SK-N-SH (cell line): Measurements from ENCODE around the gene AARS2. TPM values are rescaled to one million over a fixed set of nuclear protein-coding genes. Genes with fewer than 3 reads are reported as not detected.
A peak's percentile ranks its signal among the peaks of the same experiment; 100 is the strongest.

Experiments
- CTCF ChIA-PET: fragments of 300-600, 350-600 bp; formaldehyde crosslinking; extraction: SDS; loops from one replicate; lab custom pipeline; 2021; lab: Yijun Ruan, JAX
- POLR2A ChIA-PET: fragments of 350-600 bp; sonication (Branson Sonifier 250); formaldehyde crosslinking; extraction: SDS; loops from one replicate; lab custom pipeline; 2020; ENCODE audit warnings: antibody characterized with exemption, inconsistent platforms; lab: Yijun Ruan, JAX
- DNase-seq: peaks from one replicate; pipeline ENCODE4 v3.0.0; 2012
- H2AFZ ChIP-seq: fragments of 200-600 bp; sonication (generic); 2 replicates; pipeline ENCODE4 v1.8.1; 2016; ENCODE audit warnings: antibody characterized with exemption, mild to moderate bottlenecking, low read depth
- H3F3A ChIP-seq: fragments of 200-600 bp; sonication (generic); replicated peaks from 2 replicates; pipeline ENCODE3; 2016; ENCODE audit warnings: antibody characterized with exemption, mild to moderate bottlenecking; ENCODE audit not compliant: insufficient read depth
- H3K27ac ChIP-seq, 2 experiments: fragments of 200-500 bp in 1 of 2; fragments of 200-600 bp in 1 of 2; sonication (Bioruptor generic) in 1 of 2; sonication (generic), shearing (Covaris generic) in 1 of 2; 2 replicates each; pipeline versions ENCODE4 v1.5.1 to v1.6.1; 2014 to 2016; ENCODE audit warnings: low read depth in 2 of 2, inconsistent platforms in 1 of 2, low read length in 1 of 2, mild to moderate bottlenecking in 1 of 2, mixed read lengths in 1 of 2
- H3K27me3 ChIP-seq: fragments of 200-600 bp; sonication (generic), shearing (Covaris generic); 2 replicates; pipeline ENCODE4 v1.6.1; 2016; ENCODE audit warnings: mixed run types; ENCODE audit not compliant: insufficient read depth
- H3K36me3 ChIP-seq, 2 experiments: fragments of 200-500 bp in 1 of 2; fragments of 200-600 bp in 1 of 2; sonication (Bioruptor generic) in 1 of 2; sonication (generic) in 1 of 2; replicated peaks in 1 of 2; 2 replicates each; pipeline versions ENCODE3 to v1.5.1; 2014 to 2016; ENCODE audit warnings: low read length in 1 of 2, mild to moderate bottlenecking in 1 of 2; ENCODE audit not compliant: insufficient read depth in 2 of 2, control insufficient read depth in 1 of 2
- H3K4me1 ChIP-seq, 2 experiments: fragments of 200-500 bp in 1 of 2; fragments of 200-600 bp in 1 of 2; sonication (Bioruptor generic) in 1 of 2; sonication (generic), shearing (Covaris generic) in 1 of 2; 2 replicates each; pipeline versions ENCODE4 v1.5.1 to v1.6.1; 2014 to 2016; ENCODE audit warnings: low read depth in 1 of 2, low read length in 1 of 2, mixed run types in 1 of 2; ENCODE audit not compliant: insufficient read depth in 2 of 2, control insufficient read depth in 1 of 2
- H3K4me2 ChIP-seq: fragments of 200-600 bp; sonication (generic), shearing (Covaris generic); 2 replicates; pipeline ENCODE4 v1.6.1; 2017; ENCODE audit warnings: mixed run types
- H3K4me3 ChIP-seq, 2 experiments: fragments of 200-500 bp in 1 of 2; fragments of 200-600 bp in 1 of 2; sonication (Bioruptor generic) in 1 of 2; sonication (generic), shearing (Covaris generic) in 1 of 2; 2 replicates each; pipeline versions ENCODE4 v1.5.1 to v1.8.1; 2014 to 2016; ENCODE audit warnings: low read depth in 2 of 2, inconsistent platforms in 1 of 2, low read length in 1 of 2, mild to moderate bottlenecking in 1 of 2, mixed read lengths in 1 of 2, moderate library complexity in 1 of 2
- H3K79me2 ChIP-seq: fragments of 200-600 bp; sonication (generic); 2 replicates; pipeline ENCODE4 v1.8.1; 2017; ENCODE audit warnings: mild to moderate bottlenecking; ENCODE audit not compliant: insufficient read depth
- H3K9ac ChIP-seq: fragments of 200-600 bp; sonication (generic); 2 replicates; pipeline ENCODE4 v1.6.1; 2017; ENCODE audit warnings: mixed run types
- H3K9me2 ChIP-seq: fragments of 200-600 bp; sonication (generic); 2 replicates; pipeline ENCODE4 v1.6.1; 2017; ENCODE audit warnings: mixed run types
- H3K9me3 ChIP-seq: fragments of 200-600 bp; sonication (generic); 2 replicates; pipeline ENCODE4 v1.6.1; 2017; ENCODE audit warnings: mixed run types, mild to moderate bottlenecking, moderate library complexity
- H4K20me1 ChIP-seq: fragments of 200-600 bp; sonication (generic); 2 replicates; pipeline ENCODE4 v1.6.1; 2017; ENCODE audit warnings: mild to moderate bottlenecking, mixed run types; ENCODE audit not compliant: insufficient read depth
- CHD2 ChIP-seq: fragments of 150-350 bp; IDR thresholded peaks from 2 replicates; pipeline ENCODE4 v1.6.1; 2018; ENCODE audit warnings: low read length; ENCODE audit not compliant: partially characterized antibody
- ELF1 ChIP-seq: IDR thresholded peaks from 2 replicates; pipeline ENCODE4 v1.4.0; 2012
- FOSL2 ChIP-seq: IDR thresholded peaks from 2 replicates; pipeline ENCODE4 v1.4.0; 2012; ENCODE audit warnings: low read depth, mild to moderate bottlenecking, moderate library complexity, borderline replicate concordance
- FOXM1 ChIP-seq: IDR thresholded peaks from 2 replicates; pipeline ENCODE4 v1.4.0; 2012; ENCODE audit warnings: low read depth, mild to moderate bottlenecking
- GATA2 ChIP-seq: sonication (generic); formaldehyde crosslinking; IDR thresholded peaks from 2 replicates; pipeline ENCODE4 v1.5.0; 2020; ENCODE audit warnings: mild to moderate bottlenecking, missing genetic modification reagents
- JUND ChIP-seq: IDR thresholded peaks from 2 replicates; pipeline ENCODE4 v1.4.0; 2012
- MAX ChIP-seq: IDR thresholded peaks from 2 replicates; pipeline ENCODE4 v1.4.0; 2012; ENCODE audit warnings: low read depth
- MXI1 ChIP-seq: IDR thresholded peaks from 2 replicates; pipeline ENCODE4 v1.6.1; 2012; ENCODE audit warnings: mild to moderate bottlenecking, low read depth, low read length, improper control_type of control experiment
- NRF1 ChIP-seq: IDR thresholded peaks from 2 replicates; pipeline ENCODE4 v1.6.1; 2012; ENCODE audit warnings: low read depth, mild to moderate bottlenecking, low read length
- PBX3 ChIP-seq: IDR thresholded peaks from 2 replicates; pipeline ENCODE4; 2012
- POLR2AphosphoS5 ChIP-seq: IDR thresholded peaks from 2 replicates; pipeline ENCODE4 v1.6.1; 2012; ENCODE audit warnings: low read depth, low read length
- RAD21 ChIP-seq: IDR thresholded peaks from 2 replicates; pipeline ENCODE4 v1.6.1; 2012; ENCODE audit warnings: mild to moderate bottlenecking, low read length
- RCOR1 ChIP-seq: fragments of 150-350 bp; IDR thresholded peaks from 2 replicates; pipeline ENCODE4 v1.6.1; 2017; ENCODE audit warnings: antibody characterized with exemption, low read length
- RXRA ChIP-seq: IDR thresholded peaks from 2 replicates; pipeline ENCODE4 v1.4.0; 2012; ENCODE audit warnings: low read depth, mild to moderate bottlenecking, borderline replicate concordance
- SIN3A ChIP-seq: IDR thresholded peaks from 2 replicates; pipeline ENCODE4 v1.6.1; 2012; ENCODE audit warnings: low read depth, mild to moderate bottlenecking, low read length, moderate library complexity, borderline replicate concordance
- SMC3 ChIP-seq: IDR thresholded peaks from 2 replicates; pipeline ENCODE4 v1.6.1; 2012; ENCODE audit warnings: low read depth, low read length, improper control_type of control experiment
- USF1 ChIP-seq: IDR thresholded peaks from 2 replicates; pipeline ENCODE4 v1.4.0; 2012; ENCODE audit warnings: low read depth, borderline replicate concordance
- ZBTB33 ChIP-seq: IDR thresholded peaks from 2 replicates; pipeline ENCODE4 v1.4.0; 2012; ENCODE audit warnings: low read depth, borderline replicate concordance
- WGBS: methylation state at CpG from one replicate; pipeline ENCODE4 v1.1.6; 2017; ENCODE audit warnings: low lambda C conversion rate; 5-methylcytosine and 5-hydroxymethylcytosine counted together
- polyA plus RNA-seq, 3 experiments: library from polyadenylated mRNA; depleted of rRNA; stranded (reverse); fragments of >200 nt; gene quantifications; 2 replicates each; pipeline ENCODE4 v1.2.3, GENCODE V29; 2012
- TF ChIP-seq, protein P1 (sequence below): IDR thresholded peaks from 2 replicates; pipeline ENCODE4 v1.6.1; 2012; ENCODE audit warnings: mild to moderate bottlenecking, low read depth, low read length, moderate library complexity

The AARS2 gene
- polyA plus RNA-seq, 1 of the 3 experiments (the other 2 are of a cell fraction): 9.5 TPM

- ChIA-PET POLR2A (no interaction called here), CTCF (interaction anchor here (0.6 to 10.2 kb wide), 20 partner anchors 10 to 243 kb away, joined by 3 to 220 read pairs (median 6); partner anchors contain the start of genes AARS2, NFKBIE, SLC35B2 and TMEM151B)
- 57% methylated on average over 4 of the region's 5 CpGs for WGBS
- H3K9ac ChIP-seq: no peak overlapping the region
- H3K4me3 ChIP-seq: no peak overlapping the region
- no peak for DNase-seq
- H3K79me2 ChIP-seq: no peaks in the 10 kb centered on the region
- H3F3A ChIP-seq: no peaks in the 10 kb centered on the region
- H4K20me1 ChIP-seq: no peaks in the 10 kb centered on the region
- no peaks in the 10 kb centered on the region for H3K9me3 ChIP-seq
- TF ChIP-seq FOXM1 (no peak), RXRA (no peak)
- TF ChIP-seq, protein P1, sequence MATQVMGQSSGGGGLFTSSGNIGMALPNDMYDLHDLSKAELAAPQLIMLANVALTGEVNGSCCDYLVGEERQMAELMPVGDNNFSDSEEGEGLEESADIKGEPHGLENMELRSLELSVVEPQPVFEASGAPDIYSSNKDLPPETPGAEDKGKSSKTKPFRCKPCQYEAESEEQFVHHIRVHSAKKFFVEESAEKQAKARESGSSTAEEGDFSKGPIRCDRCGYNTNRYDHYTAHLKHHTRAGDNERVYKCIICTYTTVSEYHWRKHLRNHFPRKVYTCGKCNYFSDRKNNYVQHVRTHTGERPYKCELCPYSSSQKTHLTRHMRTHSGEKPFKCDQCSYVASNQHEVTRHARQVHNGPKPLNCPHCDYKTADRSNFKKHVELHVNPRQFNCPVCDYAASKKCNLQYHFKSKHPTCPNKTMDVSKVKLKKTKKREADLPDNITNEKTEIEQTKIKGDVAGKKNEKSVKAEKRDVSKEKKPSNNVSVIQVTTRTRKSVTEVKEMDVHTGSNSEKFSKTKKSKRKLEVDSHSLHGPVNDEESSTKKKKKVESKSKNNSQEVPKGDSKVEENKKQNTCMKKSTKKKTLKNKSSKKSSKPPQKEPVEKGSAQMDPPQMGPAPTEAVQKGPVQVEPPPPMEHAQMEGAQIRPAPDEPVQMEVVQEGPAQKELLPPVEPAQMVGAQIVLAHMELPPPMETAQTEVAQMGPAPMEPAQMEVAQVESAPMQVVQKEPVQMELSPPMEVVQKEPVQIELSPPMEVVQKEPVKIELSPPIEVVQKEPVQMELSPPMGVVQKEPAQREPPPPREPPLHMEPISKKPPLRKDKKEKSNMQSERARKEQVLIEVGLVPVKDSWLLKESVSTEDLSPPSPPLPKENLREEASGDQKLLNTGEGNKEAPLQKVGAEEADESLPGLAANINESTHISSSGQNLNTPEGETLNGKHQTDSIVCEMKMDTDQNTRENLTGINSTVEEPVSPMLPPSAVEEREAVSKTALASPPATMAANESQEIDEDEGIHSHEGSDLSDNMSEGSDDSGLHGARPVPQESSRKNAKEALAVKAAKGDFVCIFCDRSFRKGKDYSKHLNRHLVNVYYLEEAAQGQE: no peak
- H3K27ac ChIP-seq: no peak overlapping the region
- peaks cover 45% of the 10 kb centered on the region for H3K27me3 ChIP-seq
- H3K36me3 ChIP-seq: no peaks in the 10 kb centered on the region
- H2AFZ ChIP-seq: no peak overlapping the region
- H3K9me2 ChIP-seq: no peaks in the 10 kb centered on the region
- H3K4me1 ChIP-seq: peaks cover 0 to 24% of the 10 kb centered on the region in 2 experiments; a peak in 2 of 4 replicates
- no peak overlapping the region for H3K4me2 ChIP-seq
Measured at GRCh38 chr6:44339301-44339700, 26.2 kb upstream of the AARS2 start.

GRCh38 chr6:44338228-44339122 lies 25.3 kb upstream of the AARS2 start:
- Histone ChIP-seq H2AFZ (no peak overlapping the region), H3K79me2 (no peaks in the 10 kb centered on the region), H3K4me1 (peaks cover 0 to 22% of the 10 kb centered on the region in 2 experiments; a peak in 2 of 4 replicates), H3K36me3 (no peaks in the 10 kb centered on the region), H3K27ac (no peak overlapping the region), H3K9me2 (no peaks in the 10 kb centered on the region), H3K27me3 (peaks cover 36% of the 10 kb centered on the region), H3F3A (no peaks in the 10 kb centered on the region), H3K9ac (no peak overlapping the region), H3K9me3 (no peaks in the 10 kb centered on the region), H3K4me3 (no peak overlapping the region; a peak in 1 of 4 replicates), H3K4me2 (no peak overlapping the region), H4K20me1 (no peaks in the 10 kb centered on the region)
- ChIA-PET CTCF (interaction anchor here (0.6 to 10.2 kb wide), 36 partner anchors 9 to 253 kb away, joined by 3 to 220 read pairs (median 5); partner anchors contain the start of genes AARS2, NFKBIE, SLC35B2 and TMEM151B), POLR2A (no interaction called here)
- WGBS: 1% methylated on average over 11 of the region's 11 CpGs
- DNase-seq: peak; percentile 71
- TF ChIP-seq JUND: no peak
- TF ChIP-seq RCOR1: no peak
- no peak for TF ChIP-seq POLR2AphosphoS5
- no peak for TF ChIP-seq NRF1
- TF ChIP-seq RAD21: peak; percentile 92
- TF ChIP-seq MAX: no peak
- no peak for TF ChIP-seq MXI1
- no peak for TF ChIP-seq ELF1
- no peak for TF ChIP-seq RXRA
- TF ChIP-seq USF1: no peak
- no peak for TF ChIP-seq CHD2
- TF ChIP-seq FOSL2: no peak
- TF ChIP-seq GATA2 (CRISPR knock-in tag): no peak
- TF ChIP-seq ZBTB33: no peak
- no peak for TF ChIP-seq PBX3
- TF ChIP-seq SIN3A: no peak
- TF ChIP-seq SMC3: peak; percentile 89
